Panc1 (cell line): ENCODE data around the gene TNFRSF1B. TPM values are rescaled to one million over a fixed set of nuclear protein-coding genes. Genes with fewer than 3 reads are reported as not detected.

Experiments used
- ATAC-seq: fragments of 200-7000 bp; cut with Tn5 transposase; 2 replicates; pipeline ENCODE4 v1.9.1; 2020; ENCODE audit warnings: mild to moderate bottlenecking, moderate library complexity
- BruUV-seq: library from RNA; stranded (reverse); fragments of 400-500 nt; replicated peaks from 2 replicates; lab custom pipeline; 2021; lab: Mats Ljungman, UMichigan
- CTCF ChIA-PET: fragments of 300-600 bp; sonication (Branson Sonifier 250); formaldehyde crosslinking; loops from one replicate; lab custom pipeline; 2022; ENCODE audit warnings: antibody characterized with exemption; lab: Charles Lee
- POLR2A ChIA-PET: fragments of 300-600 bp; sonication (Branson Sonifier 250); formaldehyde crosslinking; loops from one replicate; lab custom pipeline; 2022; ENCODE audit warnings: antibody characterized with exemption; lab: Charles Lee
- DNase-seq: peaks from one replicate; pipeline ENCODE4 v3.0.0-alpha.2; 2010; ENCODE audit warnings: low read depth, low spot score
- H3K27ac ChIP-seq: 2 replicates; pipeline ENCODE4 v1.5.1; 2011; ENCODE audit warnings: mild to moderate bottlenecking, low read length, inconsistent platforms
- H3K27me3 ChIP-seq: fragments of 200-500 bp; sonication (Bioruptor generic); 2 replicates; pipeline ENCODE4 v1.6.0; 2014; ENCODE audit warnings: low read length, inconsistent platforms; ENCODE audit not compliant: control insufficient read depth, insufficient read depth
- H3K36me3 ChIP-seq: fragments of 200-500 bp; sonication (Bioruptor generic); 2 replicates; pipeline ENCODE4 v1.5.1; 2014; ENCODE audit warnings: inconsistent platforms, mild to moderate bottlenecking, low read length, moderate library complexity; ENCODE audit not compliant: control insufficient read depth, insufficient read depth
- H3K4me1 ChIP-seq: 2 replicates; pipeline ENCODE4 v1.5.1; 2011; ENCODE audit warnings: inconsistent platforms, mild to moderate bottlenecking, low read length, moderate library complexity; ENCODE audit not compliant: control insufficient read depth, insufficient read depth
- H3K4me3 ChIP-seq, 2 experiments: 2 replicates each; pipeline ENCODE4 v1.5.1; 2011 to 2012; ENCODE audit warnings: low read depth in 2 of 2, low read length in 2 of 2, mild to moderate bottlenecking in 2 of 2, inconsistent platforms in 1 of 2, moderate library complexity in 1 of 2
- H3K9me3 ChIP-seq: fragments of 200-500 bp; sonication (Bioruptor generic); 2 replicates; pipeline ENCODE4 v1.5.1; 2014; ENCODE audit warnings: low read depth, mild to moderate bottlenecking, inconsistent platforms, low read length, moderate library complexity; ENCODE audit not compliant: control insufficient read depth, insufficient read depth
- POLR2AphosphoS5 ChIP-seq: IDR thresholded peaks from 2 replicates; pipeline ENCODE4 v1.6.1; 2012; ENCODE audit warnings: mild to moderate bottlenecking, low read depth, low read length, moderate library complexity
- SIN3A ChIP-seq: IDR thresholded peaks from 2 replicates; pipeline ENCODE4 v1.6.1; 2012; ENCODE audit warnings: low read depth, mild to moderate bottlenecking, low read length, moderate library complexity, borderline replicate concordance; ENCODE audit not compliant: insufficient read depth
- TCF7L2 ChIP-seq: IDR thresholded peaks from 2 replicates; pipeline ENCODE4 v1.6.1; 2011; ENCODE audit warnings: mild to moderate bottlenecking, low read depth, low read length, inconsistent platforms
- in situ Hi-C: cut with HindIII; loops from 2 replicates; pipeline ENCODE4 v1.10.0; 2016; ENCODE audit warnings: low sequenced_read_pairs, low pct_unique_long_range_greater_than_20kb
- intact Hi-C: fragments of 100-400 bp; cut with micrococcal nuclease; formaldehyde crosslinking; loops from one replicate; pipeline ENCODE4 v1.10.0; 2022; ENCODE audit not compliant: unreplicated experiment
- total RNA-seq: library from RNA; stranded (reverse); gene quantifications from one replicate; pipeline ENCODE4 v1.2.1, GENCODE V29; 2021; ENCODE audit not compliant: unreplicated experiment
- TF ChIP-seq, protein P1 (sequence below): fragments of 450-650 bp; IDR thresholded peaks from 2 replicates; pipeline ENCODE4 v1.5.1; 2017; ENCODE audit warnings: mild to moderate bottlenecking
- TF ChIP-seq, protein P2 (sequence below), 2 experiments: IDR thresholded peaks; 2 replicates each; pipeline ENCODE4 v1.6.1; 2011 to 2012; ENCODE audit warnings: low read depth in 2 of 2, control low read depth in 1 of 2, low read length in 1 of 2, mild to moderate bottlenecking in 1 of 2, moderate library complexity in 1 of 2; ENCODE audit not compliant: insufficient read depth in 1 of 2

TNFRSF1B gene
- total RNA-seq, 1 experiment from 2014 or later, result 18.8 TPM

DNA sequence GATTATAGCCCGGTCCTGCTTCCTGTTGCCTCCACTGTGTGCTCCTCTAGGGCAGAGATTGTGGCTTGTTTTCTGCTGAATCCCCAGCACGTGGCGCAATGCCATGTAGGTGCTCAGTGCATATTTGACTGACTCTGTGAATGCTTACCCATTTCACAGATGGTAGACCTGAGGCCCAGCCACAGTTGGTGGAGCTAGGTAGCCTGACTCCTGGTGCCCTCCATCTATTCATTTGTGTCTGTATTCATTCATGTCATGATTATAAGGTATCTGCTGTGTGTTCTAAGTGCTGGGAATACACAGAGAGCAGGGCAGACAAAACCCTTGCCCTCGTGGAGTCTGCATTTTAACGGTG is 22.5 kb downstream of the TNFRSF1B start:
- DNase-seq (no peak), ATAC-seq (no peak)
- in situ Hi-C loops, result no loop called here
- H3K4me1 ChIP-seq, result peaks cover 5% of the 10 kb centered on the region; the same call in 1 of the 2 replicates
- CTCF ChIA-PET, result no interaction called here
- H3K9me3 ChIP-seq, result no peaks in the 10 kb centered on the region
- H3K4me3 ChIP-seq, result no peak overlapping the region
- BruUV-seq, result no TSS peak
- H3K27ac ChIP-seq, result no peak overlapping the region
- TF ChIP-seq SIN3A (no peak), TCF7L2 (no peak), POLR2AphosphoS5 (no peak)
- TF ChIP-seq, protein P1, sequence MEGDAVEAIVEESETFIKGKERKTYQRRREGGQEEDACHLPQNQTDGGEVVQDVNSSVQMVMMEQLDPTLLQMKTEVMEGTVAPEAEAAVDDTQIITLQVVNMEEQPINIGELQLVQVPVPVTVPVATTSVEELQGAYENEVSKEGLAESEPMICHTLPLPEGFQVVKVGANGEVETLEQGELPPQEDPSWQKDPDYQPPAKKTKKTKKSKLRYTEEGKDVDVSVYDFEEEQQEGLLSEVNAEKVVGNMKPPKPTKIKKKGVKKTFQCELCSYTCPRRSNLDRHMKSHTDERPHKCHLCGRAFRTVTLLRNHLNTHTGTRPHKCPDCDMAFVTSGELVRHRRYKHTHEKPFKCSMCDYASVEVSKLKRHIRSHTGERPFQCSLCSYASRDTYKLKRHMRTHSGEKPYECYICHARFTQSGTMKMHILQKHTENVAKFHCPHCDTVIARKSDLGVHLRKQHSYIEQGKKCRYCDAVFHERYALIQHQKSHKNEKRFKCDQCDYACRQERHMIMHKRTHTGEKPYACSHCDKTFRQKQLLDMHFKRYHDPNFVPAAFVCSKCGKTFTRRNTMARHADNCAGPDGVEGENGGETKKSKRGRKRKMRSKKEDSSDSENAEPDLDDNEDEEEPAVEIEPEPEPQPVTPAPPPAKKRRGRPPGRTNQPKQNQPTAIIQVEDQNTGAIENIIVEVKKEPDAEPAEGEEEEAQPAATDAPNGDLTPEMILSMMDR, result no peak
- TF ChIP-seq, protein P2, sequence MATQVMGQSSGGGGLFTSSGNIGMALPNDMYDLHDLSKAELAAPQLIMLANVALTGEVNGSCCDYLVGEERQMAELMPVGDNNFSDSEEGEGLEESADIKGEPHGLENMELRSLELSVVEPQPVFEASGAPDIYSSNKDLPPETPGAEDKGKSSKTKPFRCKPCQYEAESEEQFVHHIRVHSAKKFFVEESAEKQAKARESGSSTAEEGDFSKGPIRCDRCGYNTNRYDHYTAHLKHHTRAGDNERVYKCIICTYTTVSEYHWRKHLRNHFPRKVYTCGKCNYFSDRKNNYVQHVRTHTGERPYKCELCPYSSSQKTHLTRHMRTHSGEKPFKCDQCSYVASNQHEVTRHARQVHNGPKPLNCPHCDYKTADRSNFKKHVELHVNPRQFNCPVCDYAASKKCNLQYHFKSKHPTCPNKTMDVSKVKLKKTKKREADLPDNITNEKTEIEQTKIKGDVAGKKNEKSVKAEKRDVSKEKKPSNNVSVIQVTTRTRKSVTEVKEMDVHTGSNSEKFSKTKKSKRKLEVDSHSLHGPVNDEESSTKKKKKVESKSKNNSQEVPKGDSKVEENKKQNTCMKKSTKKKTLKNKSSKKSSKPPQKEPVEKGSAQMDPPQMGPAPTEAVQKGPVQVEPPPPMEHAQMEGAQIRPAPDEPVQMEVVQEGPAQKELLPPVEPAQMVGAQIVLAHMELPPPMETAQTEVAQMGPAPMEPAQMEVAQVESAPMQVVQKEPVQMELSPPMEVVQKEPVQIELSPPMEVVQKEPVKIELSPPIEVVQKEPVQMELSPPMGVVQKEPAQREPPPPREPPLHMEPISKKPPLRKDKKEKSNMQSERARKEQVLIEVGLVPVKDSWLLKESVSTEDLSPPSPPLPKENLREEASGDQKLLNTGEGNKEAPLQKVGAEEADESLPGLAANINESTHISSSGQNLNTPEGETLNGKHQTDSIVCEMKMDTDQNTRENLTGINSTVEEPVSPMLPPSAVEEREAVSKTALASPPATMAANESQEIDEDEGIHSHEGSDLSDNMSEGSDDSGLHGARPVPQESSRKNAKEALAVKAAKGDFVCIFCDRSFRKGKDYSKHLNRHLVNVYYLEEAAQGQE (IDR thresholded peaks at IDR 0.05; ENCODE audit: insufficient read depth in 1 of 2, low read depth in 2 of 2, low read length in 1 of 2), result no peak
- H3K36me3 ChIP-seq, result no peaks in the 10 kb centered on the region
- intact Hi-C loops, result no loop called here
- POLR2A ChIA-PET, result interaction anchor here (0.6 kb wide), 1 partner anchor 23 kb away, joined by 3 read pairs; no protein-coding TSS in a partner anchor
- no peaks in the 10 kb centered on the region for H3K27me3 ChIP-seq

DNA sequence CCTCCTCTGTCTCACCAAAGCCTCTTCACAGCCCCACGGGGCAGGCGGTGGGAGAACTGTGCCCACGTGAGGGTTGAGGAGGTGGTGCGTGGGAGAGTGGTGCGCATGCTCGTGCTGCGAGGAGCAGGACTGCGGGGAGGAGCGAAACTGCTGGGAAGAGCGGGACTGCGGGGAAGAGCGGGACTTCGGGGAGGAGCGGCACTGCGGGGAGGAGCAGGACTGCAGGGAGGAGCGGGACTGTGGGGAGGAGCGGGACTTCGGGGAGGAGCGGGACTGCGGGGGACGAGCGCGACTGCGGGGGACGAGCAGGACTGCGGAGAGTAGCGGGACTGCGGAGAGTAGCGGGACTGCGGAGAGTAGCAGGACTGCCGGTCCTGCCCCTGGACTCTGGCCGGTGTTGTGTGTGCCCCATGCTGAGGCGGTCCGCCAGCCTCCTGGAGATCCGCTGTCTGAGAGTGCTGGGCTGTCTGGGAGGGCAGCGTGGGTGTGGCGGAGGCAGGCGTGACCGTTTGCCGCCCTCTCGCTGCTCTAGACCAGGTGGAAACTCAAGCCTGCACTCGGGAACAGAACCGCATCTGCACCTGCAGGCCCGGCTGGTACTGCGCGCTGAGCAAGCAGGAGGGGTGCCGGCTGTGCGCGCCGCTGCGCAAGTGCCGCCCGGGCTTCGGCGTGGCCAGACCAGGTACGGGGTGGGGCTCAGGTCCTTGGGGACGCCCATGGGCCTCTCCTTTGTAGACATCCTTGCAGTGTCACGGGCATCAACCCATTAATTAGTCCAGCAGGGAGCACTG is 24.6 kb downstream of the TNFRSF1B start:
- no peaks in the 10 kb centered on the region for H3K9me3 ChIP-seq
- H3K4me3 ChIP-seq, result no peak overlapping the region
- no peaks in the 10 kb centered on the region; the same call in 1 of the 2 replicates for H3K4me1 ChIP-seq
- POLR2A ChIA-PET, result no interaction called here
- CTCF ChIA-PET, result interaction anchor here (1.0 kb wide), 1 partner anchor 63 kb away, joined by 4 read pairs; no protein-coding TSS in a partner anchor
- DNase-seq (no peak), ATAC-seq (no peak)
- intact Hi-C loops, result no loop called here
- no peaks in the 10 kb centered on the region for H3K27me3 ChIP-seq
- TF ChIP-seq TCF7L2, result no peak
- no peak for TF ChIP-seq POLR2AphosphoS5
- no peak for TF ChIP-seq SIN3A
- TF ChIP-seq, protein P1, result no peak
- TF ChIP-seq, protein P2 (IDR thresholded peaks at IDR 0.05; ENCODE audit: insufficient read depth in 1 of 2, low read depth in 2 of 2, low read length in 1 of 2), result no peak
- in situ Hi-C loops, result no loop called here
- no TSS peak for BruUV-seq
- H3K36me3 ChIP-seq, result no peaks in the 10 kb centered on the region
- H3K27ac ChIP-seq, result no peak overlapping the region
